Right atrium auricular region (tissue), 2 donors: ENCODE data around the gene ATP11A. TPM values are rescaled to one million over a fixed set of nuclear protein-coding genes. Genes with fewer than 3 reads are reported as not detected.

Source experiments
- DNase-seq: peaks from one replicate; pipeline ENCODE4 v3.0.0-alpha.2; 2019; ENCODE audit warnings: low spot score
- H3K27ac ChIP-seq, 2 donors: fragments of 200-600 bp; sonication (generic); 1 replicate in 1 of 2; 2 replicates in 1 of 2; pipeline ENCODE4 v1.5.1; 2016 to 2019
- H3K27me3 ChIP-seq, 2 donors: fragments of 200-600 bp; sonication (generic); one replicate each; pipeline versions ENCODE4 v1.5.1 to v1.6.0; 2017 to 2019
- H3K36me3 ChIP-seq: fragments of 200-600 bp; sonication (generic); one replicate; pipeline ENCODE4 v1.5.1; 2016
- H3K4me1 ChIP-seq, 2 donors: fragments of 200-600 bp; sonication (generic); one replicate each; pipeline versions ENCODE4 v1.5.1 to v1.6.0; 2017 to 2019
- H3K4me3 ChIP-seq, 2 donors: fragments of 200-600 bp; sonication (generic); 1 replicate in 1 of 2; 2 replicates in 1 of 2; pipeline ENCODE4 v1.5.1; 2017 to 2019; ENCODE audit warnings: mild to moderate bottlenecking in 1 of 2, moderate library complexity in 1 of 2
- H3K9me3 ChIP-seq, 2 donors: fragments of 200-600 bp; sonication (generic); one replicate each; pipeline ENCODE4 v1.5.1; 2019
- total RNA-seq, 2 donors: library from RNA; depleted of rRNA; stranded (reverse); fragments of >200 nt; gene quantifications; one replicate each; pipeline ENCODE4 v1.1.0, GENCODE V29; 2016
- TF ChIP-seq, protein P1 (sequence below), 2 donors: fragments of 200-600 bp; sonication (generic); IDR thresholded peaks; one replicate each; pipeline ENCODE4 v1.5.1; 2019; ENCODE audit warnings: antibody characterized with exemption in 2 of 2

Gene ATP11A
- total RNA-seq, 2 donors from 2014 or later: 31.8 to 48.6 TPM

GRCh38 chr13:112664501-112665203 lies 25.2 kb upstream of the ATP11A start:
- TF ChIP-seq, protein P1, sequence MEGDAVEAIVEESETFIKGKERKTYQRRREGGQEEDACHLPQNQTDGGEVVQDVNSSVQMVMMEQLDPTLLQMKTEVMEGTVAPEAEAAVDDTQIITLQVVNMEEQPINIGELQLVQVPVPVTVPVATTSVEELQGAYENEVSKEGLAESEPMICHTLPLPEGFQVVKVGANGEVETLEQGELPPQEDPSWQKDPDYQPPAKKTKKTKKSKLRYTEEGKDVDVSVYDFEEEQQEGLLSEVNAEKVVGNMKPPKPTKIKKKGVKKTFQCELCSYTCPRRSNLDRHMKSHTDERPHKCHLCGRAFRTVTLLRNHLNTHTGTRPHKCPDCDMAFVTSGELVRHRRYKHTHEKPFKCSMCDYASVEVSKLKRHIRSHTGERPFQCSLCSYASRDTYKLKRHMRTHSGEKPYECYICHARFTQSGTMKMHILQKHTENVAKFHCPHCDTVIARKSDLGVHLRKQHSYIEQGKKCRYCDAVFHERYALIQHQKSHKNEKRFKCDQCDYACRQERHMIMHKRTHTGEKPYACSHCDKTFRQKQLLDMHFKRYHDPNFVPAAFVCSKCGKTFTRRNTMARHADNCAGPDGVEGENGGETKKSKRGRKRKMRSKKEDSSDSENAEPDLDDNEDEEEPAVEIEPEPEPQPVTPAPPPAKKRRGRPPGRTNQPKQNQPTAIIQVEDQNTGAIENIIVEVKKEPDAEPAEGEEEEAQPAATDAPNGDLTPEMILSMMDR (IDR thresholded peaks at IDR 0.05): no peak
- Histone ChIP-seq H3K9me3 (no peaks in the 10 kb centered on the region), H3K4me1 (no peaks in the 10 kb centered on the region), H3K27ac (no peak overlapping the region), H3K36me3 (no peaks in the 10 kb centered on the region), H3K27me3 (no peaks in the 10 kb centered on the region), H3K4me3 (no peak overlapping the region)
- DNase-seq: no peak

DNA sequence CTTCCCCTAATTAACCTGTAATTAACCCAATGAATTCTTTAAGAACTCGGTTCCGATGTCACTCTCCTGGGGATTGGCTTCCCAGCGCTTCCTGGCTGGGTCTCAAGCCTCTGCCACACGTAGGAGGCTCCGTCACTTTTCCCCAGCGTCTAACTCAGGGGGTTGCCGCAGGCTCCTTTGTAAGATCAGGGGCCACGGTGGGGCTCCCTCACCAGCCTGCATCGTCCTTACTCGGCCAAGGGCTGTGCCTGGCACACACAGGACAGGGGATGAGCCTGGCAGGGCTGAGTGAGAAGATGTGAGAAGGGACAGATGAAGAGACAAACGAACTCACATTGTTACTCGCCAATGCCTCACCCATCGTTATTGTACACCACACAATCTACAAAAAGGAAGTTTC lies 20.9 kb upstream of the ATP11A start:
- Histone ChIP-seq H3K36me3 (no peaks in the 10 kb centered on the region), H3K27ac (no peak overlapping the region), H3K9me3 (no peaks in the 10 kb centered on the region), H3K4me3 (no peak overlapping the region), H3K27me3 (no peaks in the 10 kb centered on the region), H3K4me1 (no peaks in the 10 kb centered on the region)
- TF ChIP-seq, protein P1 (IDR thresholded peaks at IDR 0.05): no peak
- no peak for DNase-seq

GRCh38 chr13:112669881-112670499 lies 19.8 kb upstream of the ATP11A start:
- Histone ChIP-seq H3K36me3 (no peaks in the 10 kb centered on the region), H3K9me3 (no peaks in the 10 kb centered on the region), H3K4me3 (no peak overlapping the region), H3K27me3 (no peaks in the 10 kb centered on the region), H3K27ac (no peak overlapping the region), H3K4me1 (no peaks in the 10 kb centered on the region)
- DNase-seq: no peak
- TF ChIP-seq, protein P1 (IDR thresholded peaks at IDR 0.05): no peak

GRCh38 chr13:112670864-112671263 lies 19.0 kb upstream of the ATP11A start:
- Histone ChIP-seq H3K36me3 (no peaks in the 10 kb centered on the region), H3K4me1 (no peaks in the 10 kb centered on the region), H3K9me3 (no peaks in the 10 kb centered on the region), H3K27me3 (no peaks in the 10 kb centered on the region), H3K4me3 (no peak overlapping the region), H3K27ac (no peak overlapping the region)
- TF ChIP-seq, protein P1 (IDR thresholded peaks at IDR 0.05): no peak
- no peak for DNase-seq

DNA sequence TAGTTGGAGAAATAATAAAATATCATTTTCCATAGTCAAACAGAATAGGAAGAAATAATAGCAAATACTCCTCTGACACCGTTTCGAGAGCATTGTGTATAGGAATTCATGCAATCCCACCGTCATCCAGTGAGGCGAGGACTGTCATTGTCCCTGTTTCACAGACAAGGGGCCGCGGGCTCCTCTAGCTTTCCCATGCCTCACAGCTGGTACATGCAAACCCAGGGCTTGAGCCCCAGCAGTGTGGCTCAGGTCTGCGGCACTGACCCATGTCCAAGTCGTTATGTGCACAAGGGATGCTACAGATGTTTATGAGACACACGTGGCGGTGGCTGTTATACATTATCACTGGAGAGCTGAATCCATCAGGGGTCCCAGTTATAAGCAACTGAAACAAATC lies 18.5 kb upstream of the ATP11A start:
- H3K27ac ChIP-seq: no peak overlapping the region
- DNase-seq: no peak
- H3K36me3 ChIP-seq: no peaks in the 10 kb centered on the region
- H3K4me3 ChIP-seq: no peak overlapping the region
- H3K27me3 ChIP-seq: no peaks in the 10 kb centered on the region
- TF ChIP-seq, protein P1 (IDR thresholded peaks at IDR 0.05): no peak
- no peaks in the 10 kb centered on the region for H3K4me1 ChIP-seq
- no peaks in the 10 kb centered on the region for H3K9me3 ChIP-seq
